Brain pericyte (primary cell): Measurements from ENCODE around the gene C1orf94.

ENCODE experiments used
- DNase-seq: peaks from one replicate; pipeline ENCODE4 v3.0.0-alpha.2; 2012; ENCODE audit warnings: low read depth, low spot score

C1orf94 gene, protein sequence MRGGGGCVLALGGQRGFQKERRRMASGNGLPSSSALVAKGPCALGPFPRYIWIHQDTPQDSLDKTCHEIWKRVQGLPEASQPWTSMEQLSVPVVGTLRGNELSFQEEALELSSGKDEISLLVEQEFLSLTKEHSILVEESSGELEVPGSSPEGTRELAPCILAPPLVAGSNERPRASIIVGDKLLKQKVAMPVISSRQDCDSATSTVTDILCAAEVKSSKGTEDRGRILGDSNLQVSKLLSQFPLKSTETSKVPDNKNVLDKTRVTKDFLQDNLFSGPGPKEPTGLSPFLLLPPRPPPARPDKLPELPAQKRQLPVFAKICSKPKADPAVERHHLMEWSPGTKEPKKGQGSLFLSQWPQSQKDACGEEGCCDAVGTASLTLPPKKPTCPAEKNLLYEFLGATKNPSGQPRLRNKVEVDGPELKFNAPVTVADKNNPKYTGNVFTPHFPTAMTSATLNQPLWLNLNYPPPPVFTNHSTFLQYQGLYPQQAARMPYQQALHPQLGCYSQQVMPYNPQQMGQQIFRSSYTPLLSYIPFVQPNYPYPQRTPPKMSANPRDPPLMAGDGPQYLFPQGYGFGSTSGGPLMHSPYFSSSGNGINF

GRCh38 chr1:34176830-34177603 is at the start of gene C1orf94:
Gene C1orf94 (plus strand): TSS chr1:34176907. CDS start chr1:34177790, 883 bp downstream.
- no peak for DNase-seq

- DNase-seq: no peak
Measured at GRCh38 chr1:34127006-34128000, 49.4 kb upstream of the C1orf94 start.

DNA sequence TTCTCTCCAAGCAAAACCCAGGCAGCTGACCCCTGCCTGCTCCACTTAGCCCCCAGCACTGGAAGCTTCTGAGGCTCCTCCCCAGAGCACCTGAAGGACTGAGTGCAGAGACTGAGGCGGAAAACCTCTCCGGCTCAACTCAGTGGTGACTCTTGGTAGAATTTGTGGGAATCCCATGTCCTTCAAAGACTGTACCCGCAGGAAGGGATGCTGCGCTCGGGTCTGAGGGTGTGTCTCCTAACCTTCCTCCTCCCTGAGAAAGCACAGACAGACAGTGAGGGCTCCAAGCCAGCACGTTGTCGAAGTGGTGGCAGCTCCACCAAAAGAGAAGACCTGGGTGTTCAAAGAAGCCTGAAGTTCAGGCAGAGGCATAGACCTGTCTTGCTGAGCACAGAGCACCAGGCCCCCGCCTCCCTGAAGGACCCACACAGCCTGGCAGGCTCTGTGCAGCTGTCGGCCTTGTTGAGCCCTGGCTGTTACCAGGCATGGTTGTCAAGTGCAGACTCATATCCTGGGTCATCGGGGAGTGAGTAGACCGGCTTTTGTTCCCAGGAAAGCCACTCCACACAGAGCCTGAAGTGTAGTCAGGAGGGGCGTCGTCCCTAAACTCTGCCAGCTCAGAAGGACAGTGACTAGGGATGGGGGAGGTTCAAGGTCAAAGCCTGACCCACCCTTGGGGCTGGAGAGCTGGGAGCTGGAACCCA is 48.4 kb upstream of the C1orf94 start:
- no peak for DNase-seq

DNA sequence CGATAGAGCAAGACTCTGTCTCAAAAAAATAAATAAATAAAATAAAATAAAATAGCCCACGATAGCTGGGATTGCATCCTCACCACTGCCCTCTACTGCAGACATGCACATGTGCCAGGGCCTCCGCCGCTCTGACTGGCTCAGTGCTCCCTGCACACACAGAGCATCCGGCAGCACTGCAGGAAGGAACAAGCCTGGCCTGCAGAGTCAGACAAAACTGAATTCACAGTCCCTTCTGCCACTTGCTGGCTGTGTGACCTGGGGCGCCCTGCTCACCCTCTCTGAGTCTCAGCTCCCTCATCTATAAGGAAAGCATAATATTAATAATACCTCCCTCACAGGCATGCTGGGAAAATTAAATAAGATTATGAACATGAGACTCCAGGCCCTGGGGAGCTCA is 47.1 kb upstream of the C1orf94 start:
- no peak for DNase-seq

- no peak for DNase-seq
Measured at GRCh38 chr1:34130306-34130705, 46.4 kb upstream of the C1orf94 start.

DNA sequence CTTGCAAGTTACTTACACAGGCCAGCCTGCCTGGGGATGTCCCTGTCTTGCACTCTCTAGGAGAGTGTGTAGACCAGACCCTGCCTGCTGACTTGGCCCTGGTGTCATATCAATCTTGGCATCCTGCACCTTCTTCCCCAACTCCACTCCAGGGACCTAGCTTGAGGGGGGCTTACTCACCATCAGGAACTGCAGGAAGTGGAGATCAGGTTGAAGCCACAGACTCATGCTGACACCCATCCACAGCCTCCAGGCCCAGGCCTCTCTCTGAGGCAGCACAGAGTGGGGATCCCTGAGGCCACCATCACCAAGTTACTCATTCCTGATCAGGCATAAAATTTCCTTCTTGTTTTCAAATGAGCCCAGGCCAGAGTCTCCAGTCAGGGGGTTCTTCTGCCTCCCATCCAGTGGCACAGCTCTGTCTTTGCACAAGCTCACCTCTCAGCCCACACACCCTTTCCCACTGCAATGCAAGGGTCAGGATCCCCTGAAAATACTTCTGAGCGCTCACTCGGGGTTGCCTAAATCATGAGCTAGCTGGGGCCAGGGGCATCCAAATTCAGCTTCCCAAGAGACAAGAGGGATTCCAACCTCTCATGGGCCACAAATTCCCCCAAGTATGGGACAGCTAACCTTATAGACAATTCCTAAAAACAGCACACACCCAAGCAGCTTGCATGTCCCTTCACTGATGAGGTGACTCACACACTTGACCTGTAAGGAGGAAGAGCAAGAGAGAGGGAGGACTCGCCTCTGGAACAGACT is 45.1 kb upstream of the C1orf94 start:
- DNase-seq: no peak

DNA sequence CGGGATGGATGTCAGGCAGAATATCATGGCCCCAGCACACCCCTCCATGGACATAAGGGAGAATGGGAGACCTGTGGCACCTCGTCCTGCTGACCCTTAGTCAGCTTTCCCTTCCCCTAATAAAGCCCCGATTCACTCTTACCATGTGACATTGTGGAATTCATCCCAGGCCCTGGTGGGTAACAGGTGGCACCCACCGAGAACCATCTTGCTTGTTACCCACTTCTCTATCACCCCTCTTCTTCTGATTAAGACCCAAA is 44.6 kb upstream of the C1orf94 start:
- DNase-seq: no peak

- DNase-seq: no peak
Measured at GRCh38 chr1:34137411-34137810, 39.3 kb upstream of the C1orf94 start.

DNA sequence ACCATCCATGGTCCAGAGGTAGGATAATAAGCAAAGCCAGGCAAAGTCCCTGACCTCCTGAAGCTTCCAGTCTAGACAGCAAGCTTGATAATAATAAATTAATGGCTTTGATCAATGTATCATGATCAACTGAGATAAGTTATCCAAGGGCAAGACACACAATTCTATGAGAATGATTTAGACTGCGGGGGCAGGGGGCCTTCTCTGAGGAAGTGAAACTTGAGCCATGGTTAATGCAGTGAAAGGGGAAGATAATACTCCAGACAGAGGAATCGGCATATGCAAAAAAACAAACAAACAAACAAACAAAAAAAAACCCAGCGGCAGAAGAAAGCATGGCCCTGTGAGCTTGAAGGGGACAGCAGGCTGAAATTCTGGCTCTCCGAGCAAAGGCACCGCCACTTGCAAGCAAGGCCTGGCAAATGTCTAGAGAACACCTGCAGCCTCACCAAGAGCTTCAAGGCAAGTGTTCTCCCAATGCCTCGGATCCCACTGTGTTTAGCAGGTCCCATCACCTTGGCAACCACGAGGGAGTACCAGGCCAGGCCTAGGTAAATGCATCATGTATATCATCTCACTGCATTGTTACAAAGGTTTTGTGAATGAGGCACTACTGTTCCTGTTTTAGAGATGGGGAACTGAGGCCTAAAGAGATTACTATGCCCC is 36.6 kb upstream of the C1orf94 start:
- no peak for DNase-seq

DNA sequence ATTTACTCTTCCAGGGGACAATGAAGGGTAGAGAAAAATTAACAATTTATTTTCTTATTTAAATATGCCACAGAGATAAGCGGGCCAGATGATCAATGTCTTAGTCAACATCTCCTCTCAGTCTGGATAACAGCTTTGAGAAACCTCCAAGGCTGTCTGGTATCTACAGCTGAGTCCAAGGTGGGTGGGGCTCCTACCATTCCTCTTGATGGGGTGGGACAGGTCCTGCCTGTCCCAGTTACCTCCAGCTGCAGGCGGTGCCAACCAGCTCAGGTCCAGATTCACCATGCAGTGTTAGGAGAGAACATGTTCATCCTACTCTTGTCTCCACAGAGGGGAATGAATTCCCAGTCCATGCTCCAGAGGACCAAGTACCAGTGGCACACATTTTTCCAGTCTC is 32.7 kb upstream of the C1orf94 start:
- DNase-seq: no peak

- DNase-seq: no peak
Measured at GRCh38 chr1:34144766-34145165, 31.9 kb upstream of the C1orf94 start.

- DNase-seq: no peak
Measured at GRCh38 chr1:34147301-34147700, 29.4 kb upstream of the C1orf94 start.

- DNase-seq: no peak
Measured at GRCh38 chr1:34149501-34149900, 27.2 kb upstream of the C1orf94 start.

- DNase-seq: no peak
Measured at GRCh38 chr1:34153246-34153645, 23.5 kb upstream of the C1orf94 start.

DNA sequence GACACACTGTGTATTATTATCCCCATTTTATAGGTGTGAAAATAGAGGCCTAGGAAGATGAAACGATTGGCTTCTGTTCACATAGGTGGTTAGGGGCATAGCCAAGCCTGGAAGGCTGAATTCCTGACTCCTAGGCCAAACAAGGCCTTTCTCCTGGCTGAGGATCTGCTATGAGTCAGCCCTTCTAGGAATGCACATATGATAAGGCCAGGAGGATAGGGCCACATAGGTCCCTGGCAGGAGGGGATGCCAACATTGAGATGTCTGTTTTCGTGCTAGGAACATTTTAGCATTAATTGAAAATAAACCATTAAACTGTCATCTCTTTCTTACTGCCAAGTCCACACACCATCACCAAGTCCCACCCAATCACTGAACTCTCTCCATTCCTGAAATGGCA is 20.8 kb upstream of the C1orf94 start:
- DNase-seq: no peak

GRCh38 chr1:34156739-34157138 is 20.0 kb upstream of the C1orf94 start:
- DNase-seq: no peak

DNA sequence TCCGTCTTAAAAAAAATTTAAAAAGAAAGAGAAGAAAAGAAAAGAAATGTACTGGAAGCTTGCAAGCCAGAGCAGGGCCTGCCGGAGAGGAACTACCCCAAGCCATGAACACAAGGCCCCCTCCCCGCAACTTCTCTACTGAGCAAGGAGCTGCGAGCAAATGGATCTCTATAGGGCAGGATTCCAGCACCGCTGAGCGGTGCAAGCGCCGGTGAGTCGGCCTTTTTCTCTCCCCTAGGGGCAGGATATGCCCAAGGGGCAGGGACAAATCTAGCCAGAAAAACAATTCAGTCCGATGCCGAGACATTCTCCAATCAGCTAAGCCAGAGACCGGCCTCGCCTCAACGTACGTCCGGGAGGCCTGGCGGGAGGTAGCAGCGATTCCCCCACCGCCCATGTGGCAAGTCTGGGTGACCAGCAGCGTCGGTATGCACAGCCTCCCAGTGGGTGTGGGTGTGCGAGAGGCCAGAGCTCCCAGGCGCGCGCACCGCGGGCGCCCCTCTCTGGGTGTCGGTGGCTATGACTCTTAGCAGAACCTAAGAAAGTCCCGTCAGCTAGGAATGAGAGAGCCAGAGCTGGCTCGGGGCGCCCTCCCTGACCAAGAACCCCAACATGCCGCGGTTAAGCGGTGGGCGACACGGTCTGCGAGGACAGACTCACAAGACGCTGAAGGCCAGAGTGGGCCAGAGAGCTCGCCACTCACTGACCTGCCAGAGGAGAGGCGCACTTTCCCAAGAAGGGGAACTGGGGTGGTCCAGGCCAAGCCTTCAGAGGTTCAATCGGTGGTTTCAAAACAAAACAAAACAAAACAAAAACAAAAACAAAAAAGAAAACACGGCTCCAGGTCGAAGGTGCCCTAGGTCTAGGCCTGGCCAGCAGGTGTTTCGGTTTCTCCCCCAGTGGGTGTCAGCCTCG is 13.6 kb upstream of the C1orf94 start:
- no peak for DNase-seq
